Smooth muscle cell (in vitro differentiated cells): ENCODE data around the gene CAMK1D. TPM values are rescaled to one million over a fixed set of nuclear protein-coding genes. Genes with fewer than 3 reads are reported as not detected.

Source experiments
- DNase-seq: peaks from one replicate; lab custom pipeline; 2025; ENCODE audit not compliant: unreplicated experiment; lab: John Stamatoyannopoulos, UW
- H2AFZ ChIP-seq: fragments of 200-600 bp; sonication (generic); 2 replicates; pipeline ENCODE4 v1.6.0; 2016; ENCODE audit warnings: antibody characterized with exemption, low read depth, mild to moderate bottlenecking
- H3F3A ChIP-seq: fragments of 200-600 bp; sonication (generic); 2 replicates; pipeline ENCODE4 v1.6.0; 2017; ENCODE audit warnings: antibody characterized with exemption, low read depth
- H3K27ac ChIP-seq: fragments of 200-600 bp; sonication (generic); 2 replicates; pipeline ENCODE4 v1.5.1; 2016; ENCODE audit warnings: low read depth, mild to moderate bottlenecking
- H3K27me3 ChIP-seq: fragments of 200-600 bp; sonication (generic); 2 replicates; pipeline ENCODE4 v1.6.1; 2016; ENCODE audit warnings: low read depth, mild to moderate bottlenecking
- H3K36me3 ChIP-seq: fragments of 200-600 bp; sonication (generic); 2 replicates; pipeline ENCODE4 v1.5.1; 2016; ENCODE audit warnings: low read depth
- H3K4me1 ChIP-seq: fragments of 200-600 bp; sonication (generic); 2 replicates; pipeline ENCODE4 v1.5.1; 2016; ENCODE audit warnings: low read depth
- H3K4me2 ChIP-seq: fragments of 200-600 bp; sonication (generic); 2 replicates; pipeline ENCODE4 v1.6.0; 2016; ENCODE audit warnings: mild to moderate bottlenecking
- H3K4me3 ChIP-seq: fragments of 200-600 bp; sonication (generic); 2 replicates; pipeline ENCODE4 v1.5.1; 2016; ENCODE audit warnings: mild to moderate bottlenecking
- H3K79me2 ChIP-seq: fragments of 200-600 bp; sonication (generic); 2 replicates; pipeline ENCODE4 v1.6.0; 2016; ENCODE audit warnings: low read depth, mild to moderate bottlenecking
- H3K9ac ChIP-seq: fragments of 200-600 bp; sonication (generic); 2 replicates; pipeline ENCODE4 v1.6.0; 2016; ENCODE audit warnings: low read depth
- H3K9me3 ChIP-seq: fragments of 200-600 bp; sonication (generic); replicated peaks from 2 replicates; pipeline ENCODE4 v1.5.1; 2016; ENCODE audit warnings: low read depth
- H4K20me1 ChIP-seq: fragments of 200-600 bp; sonication (generic); 2 replicates; pipeline ENCODE4 v1.6.0; 2016; ENCODE audit warnings: low read depth
- CTCF ChIP-seq: fragments of 200-600 bp; sonication (generic); IDR thresholded peaks from 2 replicates; pipeline ENCODE4 v1.5.1; 2017; ENCODE audit warnings: borderline replicate concordance, mild to moderate bottlenecking, antibody characterized with exemption; ENCODE audit not compliant: insufficient read depth, poor library complexity, severe bottlenecking
- WGBS: methylation state at CpG from one replicate; pipeline ENCODE4 v1.1.7; 2016; ENCODE audit warnings: low lambda C conversion rate; 5-methylcytosine and 5-hydroxymethylcytosine counted together
- polyA plus RNA-seq: library from polyadenylated mRNA; unstranded; fragments of >200 nt; fragmentation: Nextera tagmentation; extraction: Ambion mirVana; gene quantifications from 2 replicates; pipeline ENCODE4 v1.2.1, GENCODE V29; 2016
- total RNA-seq: library from RNA; depleted of rRNA; stranded (reverse); fragments of >200 nt; gene quantifications from 2 replicates; pipeline ENCODE4 v1.2.3, GENCODE V29; 2014

CAMK1D gene
- total and polyA plus RNA-seq, 2 experiments from 2014 or later: 1.6 to 2.3 TPM

- no peaks in the 10 kb centered on the region for H3K79me2 ChIP-seq
- no peaks in the 10 kb centered on the region for H3K9me3 ChIP-seq
- no peaks in the 10 kb centered on the region for H3K27me3 ChIP-seq
- DNase-seq: no peak
- no peak overlapping the region for H3K4me3 ChIP-seq
- no peaks in the 10 kb centered on the region for H4K20me1 ChIP-seq
- no peak overlapping the region for H3K9ac ChIP-seq
- no peaks in the 10 kb centered on the region for H3K36me3 ChIP-seq
- WGBS: 93% methylated on average over 4 of the region's 4 CpGs
- no peaks in the 10 kb centered on the region for H3K4me1 ChIP-seq
- no peak for TF ChIP-seq CTCF
- no peak overlapping the region for H3K4me2 ChIP-seq
- no peak overlapping the region for H2AFZ ChIP-seq
- H3F3A ChIP-seq: no peaks in the 10 kb centered on the region
- H3K27ac ChIP-seq: no peak overlapping the region
Measured at GRCh38 chr10:12600652-12601051, 251.3 kb downstream of the CAMK1D start.

GRCh38 chr10:12602521-12602920 is 253.2 kb downstream of the CAMK1D start:
- Histone ChIP-seq H3K9ac (no peak overlapping the region), H3K27ac (no peak overlapping the region), H3K9me3 (no peaks in the 10 kb centered on the region), H3K4me1 (no peaks in the 10 kb centered on the region), H3K4me2 (no peak overlapping the region), H2AFZ (no peak overlapping the region), H3K79me2 (no peaks in the 10 kb centered on the region), H3F3A (no peaks in the 10 kb centered on the region), H3K4me3 (no peak overlapping the region), H4K20me1 (no peaks in the 10 kb centered on the region), H3K36me3 (no peaks in the 10 kb centered on the region), H3K27me3 (no peaks in the 10 kb centered on the region)
- TF ChIP-seq CTCF: no peak
- WGBS: 84% methylated on average over 7 of the region's 7 CpGs
- no peak for DNase-seq

GRCh38 chr10:12603766-12604470 is 254.6 kb downstream of the CAMK1D start:
- H2AFZ ChIP-seq: no peak overlapping the region
- no peak overlapping the region for H3K27ac ChIP-seq
- 89% methylated on average over 11 of the region's 11 CpGs for WGBS
- DNase-seq: no peak
- H3K9ac ChIP-seq: no peak overlapping the region
- no peaks in the 10 kb centered on the region for H3K36me3 ChIP-seq
- no peak overlapping the region for H3K4me2 ChIP-seq
- no peaks in the 10 kb centered on the region for H3K27me3 ChIP-seq
- no peaks in the 10 kb centered on the region for H4K20me1 ChIP-seq
- no peaks in the 10 kb centered on the region for H3K79me2 ChIP-seq
- no peak for TF ChIP-seq CTCF
- H3K9me3 ChIP-seq: no peaks in the 10 kb centered on the region
- H3K4me1 ChIP-seq: no peaks in the 10 kb centered on the region
- no peaks in the 10 kb centered on the region for H3F3A ChIP-seq
- H3K4me3 ChIP-seq: no peak overlapping the region
